Measurements from ENCODE around the gene ATXN7L3.

- TF ChIP-seq RAD21 (conservative IDR thresholded peaks at IDR 0.05 in 1 of 2, IDR thresholded peaks at IDR 0.05 in 1 of 2) (no peak), ZFP36 (IDR thresholded peaks at IDR 0.05; ENCODE audit: borderline replicate concordance, partially characterized antibody) (no peak), CTCF (IDR thresholded peaks at IDR 0.05) (no peak), ESRRA (IDR thresholded peaks at IDR 0.05; ENCODE audit: borderline replicate concordance, low read length) (no peak), HOXA7 (CRISPR knock-in tag; IDR thresholded peaks at IDR 0.05) (no peak), NR3C1 (IDR thresholded peaks at IDR 0.05) (no peak), MAX (IDR thresholded peaks at IDR 0.05) (no peak), ZNF302 (CRISPR knock-in tag; IDR thresholded peaks at IDR 0.05) (no peak), POLR2A (IDR thresholded peaks at IDR 0.05; ENCODE audit: low read length) (no peak)
- TF ChIP-seq, protein P1, sequence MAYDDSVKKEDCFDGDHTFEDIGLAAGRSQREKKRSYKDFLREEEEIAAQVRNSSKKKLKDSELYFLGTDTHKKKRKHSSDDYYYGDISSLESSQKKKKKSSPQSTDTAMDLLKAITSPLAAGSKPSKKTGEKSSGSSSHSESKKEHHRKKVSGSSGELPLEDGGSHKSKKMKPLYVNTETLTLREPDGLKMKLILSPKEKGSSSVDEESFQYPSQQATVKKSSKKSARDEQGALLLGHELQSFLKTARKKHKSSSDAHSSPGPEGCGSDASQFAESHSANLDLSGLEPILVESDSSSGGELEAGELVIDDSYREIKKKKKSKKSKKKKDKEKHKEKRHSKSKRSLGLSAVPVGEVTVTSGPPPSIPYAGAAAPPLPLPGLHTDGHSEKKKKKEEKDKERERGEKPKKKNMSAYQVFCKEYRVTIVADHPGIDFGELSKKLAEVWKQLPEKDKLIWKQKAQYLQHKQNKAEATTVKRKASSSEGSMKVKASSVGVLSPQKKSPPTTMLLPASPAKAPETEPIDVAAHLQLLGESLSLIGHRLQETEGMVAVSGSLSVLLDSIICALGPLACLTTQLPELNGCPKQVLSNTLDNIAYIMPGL (CRISPR knock-in tag; IDR thresholded peaks at IDR 0.05; ENCODE audit: borderline replicate concordance) = no peak
Observed at GRCh38 chr17:44207319-44207718, 7.6 kb upstream of the ATXN7L3 start.
